Measurements from ENCODE around the gene ZNF682.
"Not testable (repeated sequence)": the region's sequence is repeated elsewhere in the genome, so short reads cannot be mapped to it uniquely, and the experiment has no call there.

Gene ZNF682

GRCh38 chr19:20039203-20039723 lies at the start of gene ZNF682:
Gene ZNF682, minus strand, starts transcription at chr19:20039505. Its CDS starts 160 bp downstream, at chr19:20039345.
- DNase-seq (ENCODE audit: low read depth) = peak; percentile 85

GRCh38 chr19:20082876-20083275 lies 43.6 kb upstream of the ZNF682 start:
- not testable (repeated sequence) for DNase-seq (ENCODE audit: low read depth)

- not testable (repeated sequence) for DNase-seq (ENCODE audit: low read depth)
These were observed 43.0 kb upstream of the ZNF682 start for GRCh38 chr19:20082232-20082833.

- no peak for DNase-seq (ENCODE audit: low read depth)
These were observed 41.4 kb upstream of the ZNF682 start for GRCh38 chr19:20080656-20081055.

- no peak for DNase-seq (ENCODE audit: low read depth)
These were observed 40.2 kb upstream of the ZNF682 start for GRCh38 chr19:20079476-20079875.

- no peak for DNase-seq (ENCODE audit: low read depth)
These were observed 39.3 kb upstream of the ZNF682 start for GRCh38 chr19:20078581-20079031.

GRCh38 chr19:20077791-20078463 lies 38.6 kb upstream of the ZNF682 start, which contains the start of gene ZNF90:
Gene ZNF90, plus strand, starts transcription at chr19:20078000. Its CDS starts 133 bp downstream, at chr19:20078133.
- DNase-seq (ENCODE audit: low read depth) = peak; percentile 74

- DNase-seq (ENCODE audit: low read depth) = no peak
These were observed 33.6 kb upstream of the ZNF682 start for GRCh38 chr19:20072936-20073335.

- no peak for DNase-seq (ENCODE audit: low read depth)
These were observed 31.4 kb upstream of the ZNF682 start for GRCh38 chr19:20070691-20071090.

GRCh38 chr19:20068559-20068958 lies 29.3 kb upstream of the ZNF682 start:
- DNase-seq (ENCODE audit: low read depth) = not testable (repeated sequence)

- no peak for DNase-seq (ENCODE audit: low read depth)
These were observed 28.6 kb upstream of the ZNF682 start for GRCh38 chr19:20067943-20068342.

- DNase-seq (ENCODE audit: low read depth) = no peak
These were observed 27.6 kb upstream of the ZNF682 start for GRCh38 chr19:20066861-20067260.

GRCh38 chr19:20060282-20060681 lies 21.0 kb upstream of the ZNF682 start:
- no peak for DNase-seq (ENCODE audit: low read depth)

- DNase-seq (ENCODE audit: low read depth) = not testable (repeated sequence)
These were observed 19.4 kb upstream of the ZNF682 start for GRCh38 chr19:20058738-20059137.

- peak; percentile 36 for DNase-seq (ENCODE audit: low read depth)
These were observed 12.8 kb upstream of the ZNF682 start for GRCh38 chr19:20051841-20052768.

- not testable (repeated sequence) for DNase-seq (ENCODE audit: low read depth)
These were observed 6.4 kb upstream of the ZNF682 start for GRCh38 chr19:20045742-20046141.

- DNase-seq (ENCODE audit: low read depth) = no peak
These were observed 5.4 kb upstream of the ZNF682 start for GRCh38 chr19:20044663-20045062.

- no peak for DNase-seq (ENCODE audit: low read depth)
These were observed 725 bp downstream of the ZNF682 start for GRCh38 chr19:20038358-20039202.

GRCh38 chr19:20035935-20036334 lies 3.4 kb downstream of the ZNF682 start:
- no peak for DNase-seq (ENCODE audit: low read depth)

GRCh38 chr19:20028611-20029010 lies 10.7 kb downstream of the ZNF682 start:
- no peak for DNase-seq (ENCODE audit: low read depth)

- DNase-seq (ENCODE audit: low read depth) = no peak
These were observed 33.6 kb downstream of the ZNF682 start for GRCh38 chr19:20005741-20006140.
